GM06990 (cell line): ENCODE results near the gene NCAM1.

Experiments
- DNase-seq: peaks from one replicate; pipeline ENCODE4 v3.0.0-alpha.2; 2011; ENCODE audit not compliant: insufficient read length; ENCODE audit errors: extremely low read depth
- H3K27me3 ChIP-seq: replicated peaks from 2 replicates; pipeline ENCODE4 v1.6.0; 2011; ENCODE audit warnings: low read length; ENCODE audit not compliant: control insufficient read depth, insufficient read depth
- H3K36me3 ChIP-seq: 2 replicates; pipeline ENCODE4 v1.5.1; 2011; ENCODE audit warnings: low read length; ENCODE audit not compliant: control insufficient read depth, insufficient read depth
- H3K4me3 ChIP-seq: replicated peaks from 2 replicates; pipeline ENCODE4 v1.5.1; 2011; ENCODE audit warnings: low read depth, mild to moderate bottlenecking, control low read depth, low read length
- TF ChIP-seq, protein P1 (sequence below): IDR thresholded peaks from 2 replicates; pipeline ENCODE4 v1.5.1; 2011; ENCODE audit warnings: low read length, control low read depth, mild to moderate bottlenecking, inconsistent platforms; ENCODE audit not compliant: insufficient read depth, poor library complexity, severe bottlenecking

Gene NCAM1

DNA sequence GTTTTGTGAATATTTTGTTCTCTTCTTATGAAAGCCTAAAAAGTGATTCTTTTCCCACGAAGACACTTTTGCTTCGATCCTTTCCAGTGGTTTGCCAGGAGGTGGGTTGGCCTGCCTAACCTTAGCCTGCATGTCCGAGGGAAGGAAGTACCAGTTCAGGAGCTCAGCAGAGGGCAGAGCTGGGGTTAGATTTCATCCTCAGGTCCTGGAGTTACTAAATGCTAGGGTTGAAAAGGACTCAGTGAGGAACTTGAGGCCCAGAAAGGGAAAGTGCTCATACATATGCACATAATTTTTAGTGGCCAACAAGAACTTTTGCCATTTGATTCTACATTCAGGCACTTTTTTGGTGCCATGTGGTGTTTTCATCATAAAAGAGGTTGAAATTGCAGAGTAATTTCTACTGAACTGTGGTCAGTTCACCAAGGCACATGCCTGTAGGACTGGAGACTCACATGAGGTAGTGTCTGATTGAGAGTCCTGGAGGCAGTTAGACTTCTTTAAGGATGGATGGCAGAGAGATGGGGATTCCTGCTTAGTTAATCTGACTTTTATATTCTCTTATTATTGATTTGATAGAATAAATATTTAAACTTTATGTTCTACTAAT is 36.7 kb downstream of the NCAM1 start:
- TF ChIP-seq, protein P1, sequence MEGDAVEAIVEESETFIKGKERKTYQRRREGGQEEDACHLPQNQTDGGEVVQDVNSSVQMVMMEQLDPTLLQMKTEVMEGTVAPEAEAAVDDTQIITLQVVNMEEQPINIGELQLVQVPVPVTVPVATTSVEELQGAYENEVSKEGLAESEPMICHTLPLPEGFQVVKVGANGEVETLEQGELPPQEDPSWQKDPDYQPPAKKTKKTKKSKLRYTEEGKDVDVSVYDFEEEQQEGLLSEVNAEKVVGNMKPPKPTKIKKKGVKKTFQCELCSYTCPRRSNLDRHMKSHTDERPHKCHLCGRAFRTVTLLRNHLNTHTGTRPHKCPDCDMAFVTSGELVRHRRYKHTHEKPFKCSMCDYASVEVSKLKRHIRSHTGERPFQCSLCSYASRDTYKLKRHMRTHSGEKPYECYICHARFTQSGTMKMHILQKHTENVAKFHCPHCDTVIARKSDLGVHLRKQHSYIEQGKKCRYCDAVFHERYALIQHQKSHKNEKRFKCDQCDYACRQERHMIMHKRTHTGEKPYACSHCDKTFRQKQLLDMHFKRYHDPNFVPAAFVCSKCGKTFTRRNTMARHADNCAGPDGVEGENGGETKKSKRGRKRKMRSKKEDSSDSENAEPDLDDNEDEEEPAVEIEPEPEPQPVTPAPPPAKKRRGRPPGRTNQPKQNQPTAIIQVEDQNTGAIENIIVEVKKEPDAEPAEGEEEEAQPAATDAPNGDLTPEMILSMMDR: no peak
- DNase-seq: no peak
- H3K27me3 ChIP-seq: no peaks in the 10 kb centered on the region
- H3K36me3 ChIP-seq: no peaks in the 10 kb centered on the region
- H3K4me3 ChIP-seq: no peak overlapping the region

DNA sequence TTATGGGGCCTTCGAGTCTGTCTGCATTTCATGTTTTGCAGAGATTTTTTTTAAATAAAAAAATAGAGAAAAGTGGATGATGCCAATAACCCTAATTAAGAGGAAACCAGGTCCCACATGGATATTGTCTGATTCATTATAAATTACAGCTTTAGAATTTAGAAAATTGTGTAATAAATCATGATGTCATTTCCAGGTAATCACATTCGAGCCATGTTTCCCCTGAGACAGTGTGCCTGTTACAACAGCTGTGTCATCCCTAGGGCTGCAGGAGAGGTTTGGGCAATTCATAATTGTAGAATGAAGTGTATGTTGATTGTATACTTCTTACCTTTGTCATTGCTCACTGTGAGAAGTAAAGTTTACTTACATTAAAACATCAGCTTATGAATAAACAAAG is 38.3 kb downstream of the NCAM1 start:
- H3K4me3 ChIP-seq: no peak overlapping the region
- H3K27me3 ChIP-seq: no peaks in the 10 kb centered on the region
- DNase-seq: no peak
- H3K36me3 ChIP-seq: no peaks in the 10 kb centered on the region
- TF ChIP-seq, protein P1: no peak

DNA sequence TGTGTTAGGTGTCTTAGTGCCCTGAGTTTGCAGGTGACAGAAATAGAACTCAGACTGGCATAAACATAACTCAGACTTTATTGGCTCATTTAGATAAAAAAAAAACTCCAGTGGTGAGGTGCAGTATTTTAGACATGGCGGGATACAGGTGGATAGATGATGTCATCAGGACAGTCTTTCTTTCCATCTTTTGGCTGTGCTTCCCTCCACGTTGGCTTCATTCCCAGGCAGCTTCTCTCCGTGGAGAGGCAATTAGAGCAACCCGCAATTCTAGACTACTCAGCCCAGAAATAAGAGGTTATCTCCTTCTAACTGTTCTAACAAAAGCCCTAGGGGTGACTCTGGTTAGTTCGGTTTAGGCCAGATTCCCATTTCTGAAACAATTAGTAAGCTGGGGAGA is 40.5 kb downstream of the NCAM1 start:
- TF ChIP-seq, protein P1: no peak
- no peaks in the 10 kb centered on the region for H3K36me3 ChIP-seq
- no peak for DNase-seq

DNA sequence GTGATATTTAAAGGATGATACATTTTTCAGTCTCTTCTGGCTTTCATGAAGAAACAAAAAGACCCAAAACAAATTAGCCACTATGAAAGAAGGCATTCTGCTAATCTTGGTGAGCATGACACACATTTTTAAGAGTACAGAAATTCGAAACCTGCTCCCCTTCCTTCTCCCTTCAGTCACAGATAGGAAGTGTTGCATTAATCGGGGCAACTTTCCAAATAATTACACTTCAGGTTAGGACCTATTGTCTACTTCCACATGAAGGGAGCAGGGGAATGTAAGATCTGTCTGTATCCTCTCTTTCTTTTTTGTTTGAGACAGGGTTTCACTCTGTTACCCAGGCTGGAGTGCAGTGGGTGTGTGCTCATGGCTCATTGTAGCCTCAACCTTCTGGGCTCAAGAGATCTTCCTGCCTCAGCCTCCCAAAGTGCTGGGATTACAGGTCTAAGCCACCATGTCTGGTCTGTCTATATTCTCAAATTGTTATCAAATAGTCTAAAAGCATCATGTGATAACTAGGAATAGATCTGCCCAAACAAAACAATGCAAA is 45.8 kb downstream of the NCAM1 start:
- DNase-seq: no peak

More for the DNA sequence above, 40.5 kb downstream of the NCAM1 start:
- Histone ChIP-seq H3K4me3 (no peak overlapping the region), H3K27me3 (no peaks in the 10 kb centered on the region)

DNA sequence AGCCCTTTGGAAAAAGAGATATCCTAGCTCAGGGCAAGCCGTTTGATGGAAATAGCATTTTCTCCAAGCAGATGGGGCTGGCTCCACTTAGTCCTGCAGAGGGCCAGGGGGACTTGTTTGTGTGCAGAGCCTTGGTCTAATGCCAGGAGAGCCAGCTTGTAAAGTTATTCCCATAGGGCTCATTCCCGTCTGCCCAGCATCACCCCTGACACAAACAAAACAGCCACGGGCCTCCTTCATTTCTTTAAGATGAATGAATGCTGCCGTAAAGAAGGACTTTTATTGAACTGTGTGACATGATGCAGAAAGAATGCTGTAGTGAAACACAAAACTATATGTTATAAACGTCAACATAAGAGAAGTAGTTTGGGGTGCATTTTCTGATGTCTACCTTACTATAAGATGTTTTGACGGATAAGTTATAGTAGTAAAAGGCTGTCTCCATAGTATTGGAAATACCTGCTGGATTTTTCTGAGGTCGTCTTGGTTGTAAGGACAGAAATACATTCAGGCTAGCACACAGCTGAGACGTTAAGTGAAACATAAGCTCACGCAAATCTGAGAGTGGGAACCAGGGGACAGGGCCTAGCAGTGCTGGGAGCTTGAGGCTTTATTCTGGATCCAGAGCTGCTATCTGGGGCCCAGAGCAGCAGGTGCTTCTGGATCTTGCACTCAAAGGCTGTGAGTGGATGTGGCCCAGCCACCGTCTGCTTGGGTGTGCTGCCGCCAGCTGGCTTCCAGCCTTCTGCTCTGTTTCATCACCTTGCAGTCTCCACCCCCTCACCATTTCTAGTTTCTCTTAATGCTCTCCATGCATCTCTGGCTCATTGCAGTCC is 53.3 kb downstream of the NCAM1 start:
- no peaks in the 10 kb centered on the region for H3K36me3 ChIP-seq
- no peak overlapping the region for H3K4me3 ChIP-seq
- no peak for DNase-seq
- TF ChIP-seq, protein P1: no peak
- H3K27me3 ChIP-seq: no peaks in the 10 kb centered on the region

More for the DNA sequence above, 45.8 kb downstream of the NCAM1 start:
- H3K27me3 ChIP-seq: no peaks in the 10 kb centered on the region
- no peaks in the 10 kb centered on the region for H3K36me3 ChIP-seq
- TF ChIP-seq, protein P1: no peak
- no peak overlapping the region for H3K4me3 ChIP-seq
